H54 (cell line): ENCODE measurements around the gene WDR33.
"Not testable (repeated sequence)": the region's sequence is repeated elsewhere in the genome, so short reads cannot be mapped to it uniquely, and the experiment has no call there.

Source experiments
- DNase-seq: peaks from one replicate; pipeline ENCODE4 v3.0.0; 2011; ENCODE audit warnings: low spot score, mixed read lengths; ENCODE audit not compliant: insufficient read length
- FAIRE-seq: peaks from 3 replicates; lab custom pipeline; 2011; peaks lifted over from hg19 to GRCh38; lab: Jason Lieb, UNC
- POLR2A ChIP-seq: IDR thresholded peaks from 2 replicates; pipeline ENCODE4 v1.6.1; 2011; ENCODE audit warnings: low read depth, mild to moderate bottlenecking, low read length

WDR33 gene

GRCh38 chr2:127810619-127811396, at the start of gene WDR33:
TSS of gene WDR33 (minus strand) at chr2:127811171. CDS start at chr2:127770981, 40,190 bp downstream.
- FAIRE-seq (peak; percentile 20), DNase-seq (peak; percentile 90)
- TF ChIP-seq POLR2A, result peak; percentile 86

GRCh38 chr2:127860130-127860529, 49.2 kb upstream of the WDR33 start:
- DNase-seq, result no peak
- TF ChIP-seq POLR2A, result no peak
- no peak for FAIRE-seq

GRCh38 chr2:127859712-127860085, 48.7 kb upstream of the WDR33 start:
- DNase-seq, result no peak
- no peak for TF ChIP-seq POLR2A
- FAIRE-seq, result no peak

GRCh38 chr2:127857265-127857808, 46.4 kb upstream of the WDR33 start:
- TF ChIP-seq POLR2A, result no peak
- FAIRE-seq (no peak), DNase-seq (no peak)

- FAIRE-seq (no peak), DNase-seq (no peak)
Measured at GRCh38 chr2:127853671-127854070, 42.7 kb upstream of the WDR33 start.

GRCh38 chr2:127852388-127852787, 41.4 kb upstream of the WDR33 start:
- TF ChIP-seq POLR2A, result no peak
- FAIRE-seq, result no peak
- DNase-seq, result no peak

More at GRCh38 chr2:127853671-127854070, 42.7 kb upstream of the WDR33 start:
- TF ChIP-seq POLR2A, result no peak

GRCh38 chr2:127847931-127848330, 37.0 kb upstream of the WDR33 start:
- FAIRE-seq (no peak), DNase-seq (no peak)
- TF ChIP-seq POLR2A, result no peak

GRCh38 chr2:127844973-127845372, 34.0 kb upstream of the WDR33 start:
- TF ChIP-seq POLR2A, result no peak
- no peak for FAIRE-seq

GRCh38 chr2:127843677-127844076, 32.7 kb upstream of the WDR33 start:
- no peak for TF ChIP-seq POLR2A
- FAIRE-seq (no peak), DNase-seq (no peak)

More at GRCh38 chr2:127844973-127845372, 34.0 kb upstream of the WDR33 start:
- no peak for DNase-seq

- DNase-seq (no peak), FAIRE-seq (no peak)
- no peak for TF ChIP-seq POLR2A
Measured at GRCh38 chr2:127841466-127842178, 30.7 kb upstream of the WDR33 start.

GRCh38 chr2:127840893-127841292, 29.9 kb upstream of the WDR33 start:
- no peak for TF ChIP-seq POLR2A
- DNase-seq, result no peak
- no peak for FAIRE-seq

- no peak for DNase-seq
- FAIRE-seq, result no peak
- no peak for TF ChIP-seq POLR2A
Measured at GRCh38 chr2:127834951-127835350, 24.0 kb upstream of the WDR33 start.

GRCh38 chr2:127829845-127830246, 18.9 kb upstream of the WDR33 start:
- DNase-seq, result no peak
- no peak for FAIRE-seq
- no peak for TF ChIP-seq POLR2A

- FAIRE-seq, DNase-seq: not testable (repeated sequence)
Measured at GRCh38 chr2:127826708-127827107, 15.7 kb upstream of the WDR33 start.
